CD4-positive, alpha-beta T cell treated with Interleukin-2 at 100 ng/mL for 4 hours (primary cell): Measurements from ENCODE around the gene SLC6A6.
A peak's percentile ranks its signal among the peaks of the same experiment; 100 is the strongest.

Experiments used
- DNase-seq: peaks from one replicate; pipeline ENCODE4 v3.0.0-alpha.2; 2020; ENCODE audit warnings: low spot score

SLC6A6 gene

DNA sequence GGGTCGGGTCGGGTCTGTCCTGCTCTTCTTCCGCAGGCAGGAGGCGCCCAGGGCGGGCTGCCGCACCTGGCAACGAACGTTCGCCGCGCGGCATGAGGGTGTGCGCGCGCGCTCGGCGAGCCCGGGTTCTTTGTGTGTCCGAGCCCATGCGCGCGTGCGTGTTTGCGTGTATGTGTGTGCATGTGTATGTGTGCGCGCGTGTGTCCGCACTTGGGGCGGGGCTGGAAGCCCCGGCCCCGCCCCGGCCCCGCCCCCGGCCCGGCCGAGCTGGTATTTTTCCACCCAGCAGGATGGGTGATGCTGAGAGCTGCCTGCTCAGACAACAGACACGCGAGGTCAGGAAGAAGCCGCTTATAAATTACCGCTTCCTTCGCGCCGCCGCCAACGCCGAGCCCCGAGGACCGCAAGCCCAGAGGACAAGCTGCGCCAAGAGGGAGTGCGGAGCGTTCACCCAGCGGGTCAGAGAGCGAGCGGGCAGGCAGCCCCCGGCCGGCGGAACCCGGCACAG, at the start of gene SLC6A6:
TSS of gene SLC6A6 (plus strand) at position 303 of the 508 bp plus-strand sequence. CDS start 41,029 bp downstream, outside the sequence.
- DNase-seq, result peak; percentile 96

DNA sequence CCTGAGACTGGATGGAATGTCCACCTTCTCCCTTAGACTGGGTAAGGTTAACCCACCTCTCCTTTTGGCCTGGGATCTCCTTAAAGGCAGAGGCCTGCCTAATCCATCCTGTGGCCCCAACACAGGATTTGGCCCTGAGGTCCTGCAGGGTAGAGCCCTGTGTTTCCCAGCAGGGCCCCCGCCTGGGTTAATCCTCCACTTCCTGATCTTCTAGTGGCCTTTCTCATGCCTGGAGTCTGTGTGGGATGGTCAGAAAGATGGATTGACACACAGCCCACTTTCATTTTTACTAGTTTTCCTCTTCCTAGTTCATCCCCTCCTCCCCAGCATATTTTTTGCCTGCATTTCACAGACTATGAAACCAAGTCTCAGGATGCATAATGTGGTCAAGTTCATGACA, 48.9 kb upstream of the SLC6A6 start:
- no peak for DNase-seq

DNA sequence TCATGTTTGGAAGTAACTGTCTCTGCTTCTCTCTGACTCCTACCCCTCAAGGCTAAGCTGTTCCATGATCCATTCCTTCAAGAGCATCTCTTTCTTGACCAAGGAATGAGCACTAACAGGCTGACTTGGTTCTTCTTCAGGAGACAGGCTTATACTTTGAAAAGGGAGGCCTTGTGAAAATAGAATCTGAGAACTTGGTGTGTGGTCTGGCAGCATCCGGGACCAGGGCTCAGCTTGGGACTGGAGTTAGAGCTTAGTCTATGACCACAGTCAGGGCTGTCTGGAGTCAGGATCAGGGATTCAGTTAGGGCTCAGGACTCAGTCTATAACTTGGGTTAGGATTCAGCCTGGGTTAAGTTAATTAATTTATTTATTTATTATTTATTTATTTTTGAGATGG, 44.9 kb upstream of the SLC6A6 start:
- DNase-seq, result no peak

DNA sequence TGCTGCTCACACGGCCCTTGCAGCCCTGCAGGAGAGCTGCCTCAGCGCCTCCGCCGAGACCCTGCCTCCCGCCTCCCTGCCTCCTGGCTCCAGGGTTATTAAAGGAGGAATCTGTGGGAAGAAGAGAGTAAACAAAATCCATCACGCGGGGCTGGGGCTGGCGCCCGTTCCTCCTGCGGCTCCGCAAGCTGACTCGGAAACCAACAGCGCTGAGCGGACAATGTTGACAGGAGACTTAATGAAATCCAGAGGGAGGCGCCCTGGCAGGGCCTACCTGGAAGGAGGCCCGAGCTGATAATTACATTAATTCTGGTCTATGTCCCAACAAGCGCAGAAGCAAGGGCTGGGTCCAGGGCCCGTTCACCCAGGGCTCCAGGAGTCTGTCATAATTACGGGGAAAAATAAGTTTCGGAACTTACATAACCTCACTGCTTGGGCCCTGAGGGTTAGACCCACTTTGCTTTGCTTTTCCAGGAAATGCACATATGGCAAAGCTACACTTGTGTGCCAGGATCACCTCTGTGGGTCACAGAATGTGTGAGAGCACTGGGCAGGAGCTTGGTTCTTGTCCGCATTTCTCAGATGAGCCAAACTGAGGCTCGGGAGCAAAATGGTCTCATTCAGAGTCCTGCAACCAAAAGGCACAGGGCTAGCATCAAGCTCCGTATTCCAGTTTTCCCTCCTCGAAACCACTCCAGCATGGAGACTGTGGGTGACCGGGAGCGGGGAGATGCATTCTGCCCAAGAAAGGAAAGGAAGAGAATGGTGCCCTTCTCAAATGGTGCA, 43.8 kb upstream of the SLC6A6 start:
- no peak for DNase-seq

DNA sequence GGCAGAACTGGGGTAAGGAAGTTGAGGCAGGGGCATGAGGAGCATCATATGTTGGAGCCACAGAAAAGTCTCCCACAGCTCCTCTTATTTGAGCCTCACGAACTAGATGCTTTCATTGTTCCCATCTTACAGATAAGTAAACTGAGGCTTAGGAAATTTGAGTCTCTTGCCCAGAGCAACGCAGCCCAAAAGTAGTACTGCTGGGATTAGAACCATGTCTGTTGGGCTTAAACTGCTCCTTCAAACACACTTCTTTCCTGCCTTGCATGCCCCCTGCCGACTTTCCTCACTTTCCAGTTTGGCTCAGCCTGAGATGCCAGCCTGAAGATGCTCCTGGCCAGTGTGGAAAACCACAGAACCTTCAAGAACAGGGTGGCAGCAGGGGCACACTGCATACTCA, 43.1 kb upstream of the SLC6A6 start:
- DNase-seq, result no peak

DNA sequence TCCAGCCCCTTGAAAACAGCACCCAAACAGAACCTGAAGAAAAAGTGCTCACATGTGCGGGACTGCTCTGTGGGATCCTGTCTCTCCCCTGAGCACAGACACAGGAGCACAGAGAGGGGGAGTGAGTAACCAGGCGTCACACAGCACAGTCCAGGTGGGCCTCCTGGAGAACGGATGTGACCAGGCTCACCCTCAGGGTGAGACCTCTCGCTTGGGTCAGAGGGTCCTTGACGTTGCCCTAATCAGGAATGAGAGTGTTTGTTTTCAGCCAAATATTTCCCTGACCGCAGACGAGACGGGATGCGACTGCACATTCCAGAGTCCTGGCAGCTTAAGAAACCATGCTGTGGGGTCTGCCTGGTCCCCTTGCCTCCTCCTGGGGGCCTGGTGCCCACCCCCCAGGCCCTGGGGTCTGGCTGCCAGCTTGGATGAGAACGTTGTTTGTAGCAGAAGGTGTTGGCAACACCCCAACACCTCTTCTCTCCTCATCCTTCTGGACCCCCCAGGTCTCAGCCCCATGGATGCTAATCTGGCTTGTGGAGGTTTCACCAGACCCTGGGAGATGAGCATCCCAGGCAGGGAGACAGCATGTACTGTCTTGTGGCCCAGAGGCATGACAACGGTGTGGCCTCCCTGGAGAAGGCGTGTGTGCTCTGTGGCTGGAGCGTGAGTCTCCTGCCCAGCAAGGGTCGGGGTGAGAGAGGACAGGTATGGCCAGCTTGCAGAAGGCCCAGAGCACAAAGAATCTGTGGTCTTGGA, 42.1 kb upstream of the SLC6A6 start:
- no peak for DNase-seq

DNA sequence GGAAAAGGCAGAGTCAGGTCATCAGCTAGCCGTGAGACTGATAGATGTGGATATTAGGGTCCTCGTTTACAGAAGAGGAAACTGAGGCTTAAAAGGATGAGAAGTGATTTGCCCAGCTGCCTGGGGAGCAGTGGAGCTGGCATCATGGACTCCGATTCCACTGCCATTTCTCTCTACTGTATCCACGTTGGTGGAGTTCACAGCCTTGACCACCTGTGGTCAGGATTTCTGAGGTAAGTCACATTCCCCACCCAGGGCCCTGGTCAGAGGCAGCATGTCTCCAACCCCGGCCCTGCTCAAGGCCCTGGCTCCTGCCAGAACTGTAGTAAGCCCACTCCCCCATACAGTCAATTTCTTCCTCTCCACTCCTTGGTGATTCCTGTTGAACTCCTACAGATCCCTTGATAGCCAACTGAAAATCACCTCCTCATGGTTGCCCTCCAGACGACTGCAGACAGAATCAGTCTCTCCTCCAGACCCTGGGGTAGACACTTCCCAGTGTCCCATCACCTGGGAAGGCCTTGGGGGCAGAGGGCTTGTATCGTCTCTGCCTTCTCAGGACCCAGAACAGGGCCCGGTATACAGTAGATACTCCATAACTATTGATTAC, 41.2 kb upstream of the SLC6A6 start:
- no peak for DNase-seq

DNA sequence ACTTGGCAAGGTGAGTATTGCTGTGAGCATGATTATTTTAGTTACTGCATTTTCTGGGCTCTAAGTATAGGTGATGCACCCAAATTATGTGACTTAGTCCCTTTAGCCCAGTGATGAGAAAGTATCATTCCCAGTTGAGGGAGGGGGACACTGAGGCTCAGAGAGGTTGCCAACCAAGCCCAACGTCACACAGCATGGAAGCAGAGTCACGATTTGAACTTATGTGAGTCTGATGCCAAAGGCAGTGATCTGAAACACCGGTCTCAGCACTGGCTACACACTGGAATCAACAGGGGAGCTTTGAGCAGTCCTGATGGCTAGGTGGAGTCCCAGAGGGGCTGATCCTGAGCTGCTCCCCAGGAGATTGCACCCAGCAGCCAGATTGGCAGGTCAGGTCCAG, 39.5 kb upstream of the SLC6A6 start:
- DNase-seq, result no peak

DNA sequence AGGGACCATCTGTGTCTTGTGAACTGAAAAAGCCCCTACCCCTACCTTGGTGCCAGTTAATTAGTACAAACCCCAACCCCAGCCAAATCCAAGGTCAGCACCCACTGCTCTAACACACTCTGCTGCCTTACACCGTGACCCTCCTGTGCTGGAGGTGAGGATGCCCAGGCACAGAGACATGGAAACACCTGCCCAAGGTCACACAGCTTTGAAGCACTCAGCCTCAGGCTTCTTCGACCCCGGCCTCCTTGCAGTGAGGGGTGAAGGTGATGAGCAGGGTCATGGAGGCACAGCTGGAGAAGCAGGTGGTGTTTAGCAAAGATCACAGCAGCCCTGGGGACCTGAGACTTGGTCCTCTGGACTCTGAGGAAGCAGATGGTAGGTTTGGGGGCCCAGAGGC, 39.0 kb upstream of the SLC6A6 start:
- no peak for DNase-seq

DNA sequence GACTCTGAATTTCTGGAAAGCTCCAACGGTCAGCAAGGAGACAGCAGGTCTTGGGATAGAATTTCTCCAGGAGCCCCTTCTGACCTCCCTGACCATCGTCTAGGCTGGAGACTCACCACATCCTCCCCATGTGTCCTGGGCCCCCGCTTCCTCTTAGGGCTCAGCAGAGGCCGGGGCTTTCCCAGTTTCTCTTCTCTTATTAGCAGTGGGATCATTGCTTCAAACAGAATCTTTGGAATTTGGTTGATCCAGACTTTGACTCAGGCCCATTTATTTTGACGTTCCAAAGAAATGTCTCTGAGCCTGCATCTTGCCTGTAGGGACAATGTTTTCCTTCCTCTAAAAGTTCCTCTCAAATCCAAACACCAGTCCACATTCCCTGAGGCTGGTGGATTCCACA, 38.4 kb upstream of the SLC6A6 start:
- no peak for DNase-seq

DNA sequence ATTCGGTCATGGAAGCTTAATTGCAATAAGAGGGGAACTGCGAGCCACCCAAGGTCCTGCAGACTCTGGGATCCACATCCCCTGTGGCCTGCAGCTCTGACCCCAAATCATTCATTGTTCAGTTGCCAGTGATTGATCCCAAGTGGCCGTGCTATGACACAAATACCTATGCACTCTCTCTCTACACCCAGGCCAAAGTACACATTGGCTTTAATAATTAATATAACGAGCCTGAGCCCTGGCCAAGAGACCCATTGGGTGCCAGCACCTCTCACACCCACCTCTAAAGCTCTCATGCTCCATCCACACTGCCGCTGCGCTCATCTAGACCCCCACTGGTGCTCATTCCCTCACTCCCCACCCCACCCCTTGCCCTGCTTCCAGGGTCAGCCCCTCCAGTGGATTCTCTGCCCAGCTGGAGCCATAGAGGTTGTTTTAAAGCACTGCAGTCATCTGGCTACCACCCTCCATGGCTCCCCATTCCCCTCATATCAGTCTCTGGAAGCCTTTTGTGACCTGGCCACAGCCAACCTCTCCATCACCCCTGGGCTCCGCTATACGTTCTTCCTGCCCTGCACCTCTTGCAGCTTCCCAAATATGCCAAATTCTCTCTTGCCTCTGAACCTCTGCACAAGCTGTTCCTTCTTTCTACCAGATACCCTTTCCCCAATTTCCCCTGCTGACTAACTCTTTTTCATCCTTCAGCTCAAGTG, 37.7 kb upstream of the SLC6A6 start:
- no peak for DNase-seq

DNA sequence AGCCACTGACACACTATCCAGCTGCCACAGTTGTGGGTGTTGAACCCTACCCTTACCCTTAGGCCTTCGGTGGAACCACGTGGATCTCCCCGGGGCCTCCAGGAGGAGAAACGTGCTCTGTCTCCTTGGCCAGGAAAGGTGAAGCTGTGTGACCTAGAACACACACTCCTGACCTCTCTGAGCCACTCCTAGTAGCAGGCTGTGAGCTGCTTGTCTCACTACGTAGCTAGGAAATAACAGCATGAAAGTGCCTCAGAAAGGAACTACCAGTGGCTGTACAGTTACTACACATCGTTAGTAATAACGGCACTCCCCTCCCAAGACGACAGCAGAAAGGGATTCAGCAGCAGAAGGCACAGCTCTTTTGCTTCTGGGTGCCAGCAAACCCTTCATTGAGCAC, 36.2 kb upstream of the SLC6A6 start:
- DNase-seq, result no peak

DNA sequence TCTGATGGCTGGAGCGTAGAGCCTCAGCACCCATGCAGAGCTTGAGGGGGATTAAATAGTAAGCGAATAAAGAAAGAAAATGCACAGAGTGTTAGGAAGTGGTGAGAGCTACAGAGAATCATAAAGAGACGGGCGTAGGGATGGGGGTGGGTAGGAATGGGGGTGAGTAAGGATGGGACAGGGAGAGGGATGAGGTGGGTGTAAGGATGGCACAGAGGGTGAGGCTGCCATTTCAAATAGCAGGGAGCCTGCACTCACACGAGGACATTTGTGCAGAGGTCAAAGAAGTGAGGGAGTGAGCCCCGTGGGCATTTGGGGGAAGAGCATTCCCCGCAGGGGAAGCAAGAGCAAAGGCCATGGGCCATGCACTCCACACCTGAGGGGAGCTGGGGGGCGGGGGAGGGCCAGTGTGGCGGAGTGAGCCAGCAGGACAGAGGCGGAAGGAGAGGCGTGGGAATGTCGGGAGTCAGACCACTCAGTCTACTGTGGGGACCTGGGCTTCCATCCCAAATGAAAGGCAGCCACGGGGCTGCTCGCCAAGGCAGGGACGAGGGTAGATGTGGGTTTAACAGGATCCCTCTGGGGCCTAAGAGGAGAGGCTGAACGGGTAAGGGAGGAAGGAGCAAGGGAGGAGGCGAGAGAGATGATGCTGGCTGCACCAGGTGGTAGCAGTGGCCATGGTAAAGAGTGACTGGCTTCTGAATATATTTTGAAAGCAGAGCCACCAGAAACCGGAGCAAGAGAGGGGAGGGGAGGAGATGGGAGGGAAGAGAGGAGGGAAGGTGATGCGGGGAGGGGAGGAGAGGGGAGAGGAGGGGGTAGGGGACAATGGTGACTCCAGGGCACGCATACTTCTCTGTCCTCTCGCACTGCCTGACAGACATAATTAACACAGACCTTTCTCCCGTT, 35.2 kb upstream of the SLC6A6 start:
- DNase-seq, result no peak

DNA sequence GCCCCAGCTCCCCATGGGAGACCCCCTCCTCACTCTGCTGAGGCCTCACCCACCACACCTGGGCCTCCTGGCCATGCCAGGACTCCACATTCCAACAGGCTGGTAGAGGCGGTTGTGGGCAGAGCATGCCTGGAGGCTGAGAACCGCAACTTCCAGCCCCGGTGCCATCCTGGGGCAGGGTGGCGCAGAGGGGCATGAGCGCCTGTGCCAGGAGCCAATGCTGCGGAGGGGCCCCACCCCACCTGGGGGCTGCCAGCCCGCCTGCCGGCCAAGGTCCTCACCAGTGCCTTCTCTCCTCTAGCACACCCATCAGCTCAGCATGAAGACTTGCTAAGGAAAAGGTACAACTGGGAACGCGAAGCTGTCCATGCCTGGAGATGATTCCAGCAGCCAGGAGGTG, 34.3 kb upstream of the SLC6A6 start:
- no peak for DNase-seq

DNA sequence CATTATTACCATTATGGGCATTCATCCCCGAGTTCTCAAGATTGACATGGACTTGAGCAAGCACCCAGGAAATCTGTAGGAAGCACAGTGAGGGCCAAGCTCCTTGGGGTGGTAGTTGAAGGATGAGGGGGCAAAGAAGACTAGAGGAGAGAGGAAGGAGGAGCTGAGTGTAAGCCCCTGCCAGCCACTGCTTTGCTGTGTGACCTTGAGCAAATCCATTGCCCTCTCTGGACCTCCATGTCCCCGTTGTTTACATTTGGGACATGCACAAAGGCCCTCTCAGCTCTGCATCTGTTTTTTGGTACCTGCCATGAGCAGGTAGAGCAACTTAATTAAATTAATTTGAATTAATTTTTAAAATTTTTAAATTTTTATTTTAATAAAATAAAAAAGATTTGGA, 33.5 kb upstream of the SLC6A6 start:
- DNase-seq, result no peak

DNA sequence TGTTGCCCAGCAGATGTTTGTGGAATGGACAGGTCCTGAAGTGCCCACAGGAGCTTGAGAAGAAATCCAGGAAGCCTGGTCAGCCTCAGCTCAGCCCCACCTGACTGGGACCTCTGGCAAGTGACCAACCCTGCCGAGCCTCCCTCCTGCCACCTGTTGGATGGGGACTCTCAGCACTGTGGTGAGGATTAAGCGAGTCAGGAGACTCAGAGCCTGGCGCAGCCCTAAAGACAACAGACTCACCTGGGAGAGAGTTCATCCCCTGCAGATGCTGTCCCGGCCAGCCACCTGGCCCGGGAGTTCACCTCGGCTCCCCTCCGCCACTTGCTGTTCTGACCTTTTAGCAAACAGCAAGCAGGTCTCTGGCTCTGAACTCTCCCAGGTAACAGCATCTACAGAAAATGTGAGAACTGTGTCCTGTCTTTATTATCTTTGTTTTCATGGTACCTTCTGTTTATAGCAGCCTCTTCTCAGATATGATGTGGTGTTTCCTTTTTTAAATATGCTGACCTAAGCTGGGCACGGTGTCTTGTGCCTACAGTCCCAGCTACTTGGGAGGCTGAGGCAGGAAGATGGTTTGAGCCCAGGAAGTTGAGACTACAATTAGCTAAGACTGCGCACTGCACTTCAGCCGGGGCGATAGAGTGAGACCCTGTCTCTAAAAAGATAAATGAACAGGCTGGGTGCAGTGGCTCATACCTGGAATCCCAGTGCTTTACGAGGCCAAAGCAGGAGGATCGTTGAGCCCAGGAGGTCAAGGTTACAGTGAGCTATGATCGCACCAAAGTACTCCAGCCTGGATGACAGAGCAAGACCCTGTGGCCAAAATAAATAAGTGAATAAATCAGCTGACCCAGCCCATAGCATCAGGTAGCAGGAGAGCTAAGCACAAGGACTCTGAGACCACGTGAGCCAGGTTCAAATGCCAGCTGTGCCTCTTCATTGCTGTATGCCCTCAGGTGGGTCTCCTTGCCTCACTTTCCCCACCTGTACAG, 32.4 kb upstream of the SLC6A6 start:
- DNase-seq, result no peak

DNA sequence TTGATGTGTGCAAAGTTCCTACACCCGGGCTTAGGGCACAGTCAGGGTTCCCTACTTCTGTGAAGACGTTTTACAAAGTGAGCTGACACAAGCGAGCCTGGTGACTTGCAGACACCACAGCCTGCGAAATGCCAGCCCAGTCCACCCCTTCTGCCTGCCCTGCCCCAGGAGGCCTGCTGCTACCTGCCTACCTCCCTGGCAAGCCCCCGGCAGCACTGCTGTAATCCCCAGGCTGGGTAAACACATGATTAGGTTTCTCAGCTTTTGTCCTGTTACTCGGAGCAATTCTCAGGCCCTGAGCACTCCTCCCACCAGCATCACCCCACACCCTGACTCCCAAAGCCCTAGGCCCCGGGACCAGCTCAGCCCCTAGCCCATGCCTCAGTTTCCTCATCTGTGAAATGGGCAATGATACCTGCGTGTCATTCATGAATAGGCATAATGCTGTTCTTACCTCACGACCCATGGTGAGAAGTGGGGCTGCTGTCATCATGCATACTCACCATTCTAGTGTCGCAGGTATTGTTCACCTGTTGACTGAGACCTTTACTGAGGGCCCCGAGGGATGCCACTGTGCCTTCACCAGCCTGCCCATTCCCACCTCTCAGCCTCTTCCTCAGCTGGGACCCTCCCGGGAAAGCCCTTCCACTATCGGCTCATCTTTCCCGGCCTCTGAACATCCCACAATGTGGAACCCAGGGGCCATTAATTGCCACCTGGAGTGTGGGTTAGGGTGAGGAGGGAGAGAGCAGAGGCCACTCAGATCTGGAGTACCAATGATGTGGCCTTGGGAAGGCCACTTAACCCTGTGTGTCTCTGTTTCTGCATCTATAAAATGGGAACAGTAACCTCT, 31.5 kb upstream of the SLC6A6 start:
- no peak for DNase-seq

DNA sequence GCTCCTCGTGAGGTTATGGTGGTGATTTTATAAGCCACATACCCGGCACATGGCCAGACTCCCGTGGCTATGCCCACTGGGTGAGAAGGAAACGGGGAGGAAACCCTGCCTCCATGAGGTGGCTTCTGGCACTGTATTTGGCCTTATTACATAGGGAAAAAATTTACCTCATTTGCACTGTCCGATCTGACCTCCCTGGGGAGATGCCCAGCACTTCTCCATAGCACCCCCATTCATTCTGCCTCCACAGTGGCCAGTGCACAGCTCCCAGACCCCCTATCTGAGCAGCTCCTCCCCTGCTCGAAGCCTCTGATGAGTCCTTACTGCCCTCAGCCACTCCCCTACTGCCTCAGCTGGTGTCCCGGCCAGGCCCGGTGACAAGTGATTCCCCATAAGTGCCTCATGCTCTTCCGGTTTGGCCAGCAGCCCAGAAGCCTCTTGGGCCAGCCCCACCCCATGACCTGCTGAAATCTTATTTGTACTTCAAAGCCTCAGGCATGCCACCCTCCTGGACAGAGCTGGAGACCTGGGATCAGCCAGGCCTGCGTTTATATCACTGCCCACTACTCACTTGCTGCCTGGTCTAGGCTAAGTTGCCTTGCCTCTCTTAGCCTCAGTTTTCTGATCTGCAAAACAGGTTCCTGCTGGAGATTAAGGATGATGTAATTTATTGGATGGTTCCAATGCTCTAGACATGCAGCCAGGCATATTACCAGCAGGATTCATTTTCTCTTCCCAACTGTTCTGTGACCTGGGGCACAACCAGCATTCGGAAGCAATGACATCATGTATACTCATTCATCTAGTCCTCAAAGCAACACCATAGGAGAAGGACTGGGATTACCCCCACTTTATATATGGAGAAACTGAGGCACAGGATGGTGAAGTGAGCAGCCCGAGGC, 30.6 kb upstream of the SLC6A6 start:
- DNase-seq, result no peak
